ENCODE measurements around the gene EPHB1. TPM values are rescaled to one million over a fixed set of nuclear protein-coding genes. Genes with fewer than 3 reads are reported as not detected.

The EPHB1 gene
- total RNA-seq, 4 donors from 2014 or later: 0.82 to 2.2 (median 1.2) TPM

DNA sequence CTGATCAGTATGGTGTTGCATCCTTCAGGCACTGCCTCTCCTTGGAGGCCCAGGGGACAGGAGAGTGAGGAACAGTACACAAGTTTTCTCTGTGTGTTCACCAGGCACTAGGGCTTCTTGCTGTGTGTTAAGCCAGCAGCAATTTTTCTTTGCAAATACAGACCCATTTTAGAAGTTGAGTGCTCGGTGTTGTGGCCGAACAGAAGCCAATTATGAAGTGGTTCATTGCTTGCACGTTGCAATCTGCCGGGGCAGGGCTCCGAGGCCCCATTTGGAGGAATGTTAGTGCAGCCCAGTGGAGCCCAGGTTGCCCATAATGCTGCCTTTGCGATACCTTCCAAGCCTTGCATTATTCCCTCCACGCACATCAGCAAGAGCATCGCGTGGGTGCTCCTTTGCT lies 51.0 kb downstream of the EPHB1 start:
- H3K27ac ChIP-seq: no peak overlapping the region
- no peak overlapping the region for H3K4me3 ChIP-seq
- TF ChIP-seq POLR2AphosphoS5 (IDR thresholded peaks at IDR 0.05): no peak
- TF ChIP-seq, protein P1, sequence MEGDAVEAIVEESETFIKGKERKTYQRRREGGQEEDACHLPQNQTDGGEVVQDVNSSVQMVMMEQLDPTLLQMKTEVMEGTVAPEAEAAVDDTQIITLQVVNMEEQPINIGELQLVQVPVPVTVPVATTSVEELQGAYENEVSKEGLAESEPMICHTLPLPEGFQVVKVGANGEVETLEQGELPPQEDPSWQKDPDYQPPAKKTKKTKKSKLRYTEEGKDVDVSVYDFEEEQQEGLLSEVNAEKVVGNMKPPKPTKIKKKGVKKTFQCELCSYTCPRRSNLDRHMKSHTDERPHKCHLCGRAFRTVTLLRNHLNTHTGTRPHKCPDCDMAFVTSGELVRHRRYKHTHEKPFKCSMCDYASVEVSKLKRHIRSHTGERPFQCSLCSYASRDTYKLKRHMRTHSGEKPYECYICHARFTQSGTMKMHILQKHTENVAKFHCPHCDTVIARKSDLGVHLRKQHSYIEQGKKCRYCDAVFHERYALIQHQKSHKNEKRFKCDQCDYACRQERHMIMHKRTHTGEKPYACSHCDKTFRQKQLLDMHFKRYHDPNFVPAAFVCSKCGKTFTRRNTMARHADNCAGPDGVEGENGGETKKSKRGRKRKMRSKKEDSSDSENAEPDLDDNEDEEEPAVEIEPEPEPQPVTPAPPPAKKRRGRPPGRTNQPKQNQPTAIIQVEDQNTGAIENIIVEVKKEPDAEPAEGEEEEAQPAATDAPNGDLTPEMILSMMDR (IDR thresholded peaks at IDR 0.05): no peak
- TF ChIP-seq POLR2A (IDR thresholded peaks at IDR 0.05): no peak
- TF ChIP-seq EP300 (IDR thresholded peaks at IDR 0.05; ENCODE audit: low read depth): no peak
- H3K9me3 ChIP-seq: no peaks in the 10 kb centered on the region
- in situ Hi-C loops (cut with MboI; ENCODE audit: low pct_ligation_motif_present in 1 of 4, low pct_unique_long_range_greater_than_20kb in 1 of 4, low sequenced_read_pairs in 3 of 4): no loop called here
- H3K36me3 ChIP-seq: no peaks in the 10 kb centered on the region
- no peaks in the 10 kb centered on the region for H3K4me1 ChIP-seq
- WGBS, 2 donors (ENCODE audit: low coverage in 1 of 2): 81% methylated on average over 9 of the region's 9 CpGs; no CpG with 5 or more reads in 1 of the 2 donors
- DNase-seq: no peak
- intact Hi-C loops (cut with DNase I; ENCODE audit: low total_unique reads): no loop called here
- no peaks in the 10 kb centered on the region for H3K27me3 ChIP-seq

DNA sequence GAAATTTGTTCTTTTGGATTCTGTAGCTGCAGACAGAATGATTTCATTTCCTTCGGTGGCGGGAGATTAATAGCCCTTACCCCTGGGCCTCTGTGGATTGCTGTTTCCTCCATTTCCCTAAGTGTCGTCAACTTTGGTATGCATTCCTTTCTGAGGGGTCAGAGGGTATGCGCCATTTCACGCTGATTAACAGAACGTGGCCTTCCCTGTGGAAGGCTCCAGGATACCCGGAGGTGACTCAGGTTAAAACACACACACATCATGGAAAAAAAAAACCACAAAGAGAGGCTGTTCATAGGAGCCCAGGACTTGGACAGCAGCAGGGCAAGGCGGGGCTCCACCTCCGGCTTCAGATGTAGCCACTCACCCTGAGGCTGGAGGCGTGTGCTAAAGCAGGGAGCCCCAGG lies 51.9 kb downstream of the EPHB1 start:
- Histone ChIP-seq H3K36me3 (no peaks in the 10 kb centered on the region), H3K9me3 (no peaks in the 10 kb centered on the region), H3K27me3 (no peaks in the 10 kb centered on the region), H3K4me3 (no peak overlapping the region), H3K27ac (no peak overlapping the region), H3K4me1 (no peaks in the 10 kb centered on the region)
- in situ Hi-C loops (cut with MboI; ENCODE audit: low pct_ligation_motif_present in 1 of 4, low pct_unique_long_range_greater_than_20kb in 1 of 4, low sequenced_read_pairs in 3 of 4) (no loop called here), intact Hi-C loops (cut with DNase I; ENCODE audit: low total_unique reads) (no loop called here)
- DNase-seq: no peak
- WGBS, 2 donors (ENCODE audit: low coverage in 1 of 2): 30 to 33% methylated on average over 2 to 10 of the region's 10 CpGs
- TF ChIP-seq, protein P1 (IDR thresholded peaks at IDR 0.05): no peak
- TF ChIP-seq EP300 (IDR thresholded peaks at IDR 0.05; ENCODE audit: low read depth) (no peak), POLR2A (IDR thresholded peaks at IDR 0.05) (no peak), POLR2AphosphoS5 (IDR thresholded peaks at IDR 0.05) (no peak)

DNA sequence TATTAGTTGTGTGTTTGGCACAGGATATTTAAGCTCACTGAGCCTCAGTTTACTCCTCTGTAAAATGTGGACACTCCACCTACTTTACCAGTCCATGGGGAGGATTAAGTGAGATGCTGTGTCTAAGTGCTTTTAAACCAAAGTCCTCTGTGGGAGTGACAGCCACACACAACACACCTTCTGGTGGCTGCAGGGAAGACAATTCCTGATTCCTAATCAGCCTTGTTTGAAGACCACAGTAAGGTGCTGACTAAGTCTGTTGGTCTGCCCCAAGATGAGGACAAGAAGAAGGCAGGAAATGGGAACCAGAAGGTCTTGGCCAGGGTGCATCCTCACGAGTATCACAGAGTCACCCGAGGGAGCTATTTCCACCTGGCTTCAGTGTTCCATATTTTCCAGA lies 52.3 kb downstream of the EPHB1 start:
- no peaks in the 10 kb centered on the region for H3K4me1 ChIP-seq
- H3K9me3 ChIP-seq: no peaks in the 10 kb centered on the region
- no peaks in the 10 kb centered on the region for H3K27me3 ChIP-seq
- TF ChIP-seq EP300 (IDR thresholded peaks at IDR 0.05; ENCODE audit: low read depth): no peak
- TF ChIP-seq, protein P1 (IDR thresholded peaks at IDR 0.05): no peak
- TF ChIP-seq POLR2A (IDR thresholded peaks at IDR 0.05): no peak
- no peak for TF ChIP-seq POLR2AphosphoS5 (IDR thresholded peaks at IDR 0.05)
- H3K27ac ChIP-seq: no peak overlapping the region
- intact Hi-C loops (cut with DNase I; ENCODE audit: low total_unique reads) (no loop called here), in situ Hi-C loops (cut with MboI; ENCODE audit: low pct_ligation_motif_present in 1 of 4, low pct_unique_long_range_greater_than_20kb in 1 of 4, low sequenced_read_pairs in 3 of 4) (no loop called here)
- no peak for DNase-seq
- H3K36me3 ChIP-seq: no peaks in the 10 kb centered on the region
- H3K4me3 ChIP-seq: no peak overlapping the region
- WGBS, 2 donors (ENCODE audit: low coverage in 1 of 2): 62% methylated on average over 2 of the region's 2 CpGs; no CpG with 5 or more reads in 1 of the 2 donors

DNA sequence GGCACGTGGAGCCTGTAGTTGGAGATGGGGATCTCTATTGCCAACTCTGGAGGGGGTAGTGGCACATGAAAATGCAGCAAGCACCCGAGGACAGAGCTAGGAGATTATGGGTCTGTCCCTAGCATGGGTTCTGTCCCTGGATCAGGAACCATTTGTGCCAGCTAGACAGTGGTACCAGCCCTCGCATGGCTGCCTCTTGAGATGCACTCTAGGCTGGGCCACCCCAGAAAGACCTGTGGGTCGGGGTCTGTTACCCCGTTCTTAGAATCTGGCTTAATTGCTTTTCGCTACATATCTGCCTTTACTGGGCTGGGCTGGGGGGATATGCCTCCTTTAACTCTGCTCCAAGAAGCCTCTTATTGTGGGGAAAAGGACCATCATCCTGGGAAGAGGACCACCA lies 54.5 kb downstream of the EPHB1 start:
- WGBS, 2 donors (ENCODE audit: low coverage in 1 of 2): 90% methylated on average over 6 of the region's 6 CpGs; no CpG with 5 or more reads in 1 of the 2 donors
- H3K27ac ChIP-seq: no peak overlapping the region
- no peaks in the 10 kb centered on the region for H3K4me1 ChIP-seq
- H3K9me3 ChIP-seq: no peaks in the 10 kb centered on the region
- no peak overlapping the region for H3K4me3 ChIP-seq
- in situ Hi-C loops (cut with MboI; ENCODE audit: low pct_ligation_motif_present in 1 of 4, low pct_unique_long_range_greater_than_20kb in 1 of 4, low sequenced_read_pairs in 3 of 4): no loop called here
- DNase-seq: no peak
- intact Hi-C loops (cut with DNase I; ENCODE audit: low total_unique reads): no loop called here
- TF ChIP-seq EP300 (IDR thresholded peaks at IDR 0.05; ENCODE audit: low read depth) (no peak), POLR2A (IDR thresholded peaks at IDR 0.05) (no peak), POLR2AphosphoS5 (IDR thresholded peaks at IDR 0.05) (no peak)
- TF ChIP-seq, protein P1 (IDR thresholded peaks at IDR 0.05): no peak
- H3K36me3 ChIP-seq: no peaks in the 10 kb centered on the region
- no peaks in the 10 kb centered on the region for H3K27me3 ChIP-seq

All from transverse colon (tissue), 4 donors.